ENCODE data around the gene UNK. TPM values are rescaled to one million over a fixed set of nuclear protein-coding genes. Genes with fewer than 3 reads are reported as not detected.
"Not testable (repeated sequence)": the region's sequence is repeated elsewhere in the genome, so short reads cannot be mapped to it uniquely, and the experiment has no call there.

Gene UNK
- total and polyA plus RNA-seq, 9 donors = 12.7 to 58.1 (median 39.9) TPM

GRCh38 chr17:75808549-75808904, 23.9 kb downstream of the UNK start:
- intact Hi-C loops (cut with DNase I) = no loop called here
- peak in 1 of 5 donors; percentile 7 for DNase-seq
- Histone ChIP-seq H3K27ac (no peak overlapping the region), H3K9me3 (no peaks in the 10 kb centered on the region), H3K4me1 (ENCODE audit: insufficient read depth) (no peaks in the 10 kb centered on the region), H3K36me3 (no peaks in the 10 kb centered on the region), H3K4me3 (no peak overlapping the region), H3K27me3 (no peaks in the 10 kb centered on the region)
- WGBS, 3 donors = 55 to 65% (median 62%) methylated on average over 4 of the region's 4 CpGs
- TF ChIP-seq POLR2A (IDR thresholded peaks at IDR 0.05) = no peak
- TF ChIP-seq CTCF (IDR thresholded peaks at IDR 0.05) = no peak
- no peak for TF ChIP-seq EP300 (IDR thresholded peaks at IDR 0.05)

DNA sequence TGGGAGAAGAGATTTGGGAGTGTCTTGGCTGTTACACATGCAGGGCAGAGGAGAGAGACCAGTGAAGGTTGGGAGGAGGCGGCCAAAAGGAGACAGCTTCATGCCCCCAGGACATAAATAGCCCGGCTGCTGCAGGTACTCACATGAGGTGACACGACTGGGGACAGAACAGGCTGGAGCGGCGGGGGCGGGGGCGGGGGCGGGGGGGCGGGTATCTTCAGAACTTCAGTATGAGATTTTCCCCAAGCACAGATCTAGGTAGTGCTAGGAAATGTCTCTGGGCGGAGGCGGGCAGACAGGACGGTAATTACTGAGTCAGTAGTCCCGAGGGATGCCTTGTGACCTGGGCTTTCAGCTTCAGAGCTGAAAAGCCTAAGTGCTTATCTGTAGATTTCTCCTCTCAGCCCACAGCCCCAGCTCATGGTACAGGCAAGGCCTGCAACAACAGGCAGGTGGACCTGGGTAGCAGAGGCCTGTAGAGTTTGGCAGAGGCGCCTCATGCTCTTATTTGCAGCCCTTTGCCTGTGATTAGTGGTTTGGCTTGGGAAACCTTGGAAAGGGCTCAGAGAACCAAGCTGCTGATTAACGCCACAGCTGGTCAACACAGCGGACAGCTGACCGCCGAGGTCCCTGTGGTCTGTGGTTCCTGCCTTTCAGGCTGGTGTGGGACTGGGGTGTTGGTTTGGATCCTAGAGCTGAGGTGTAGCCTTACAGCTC, 24.5 kb downstream of the UNK start:
- H3K27ac ChIP-seq = no peak overlapping the region
- no peaks in the 10 kb centered on the region for H3K27me3 ChIP-seq
- WGBS, 3 donors = 57 to 64% (median 62%) methylated on average over 15 to 18 of the region's 18 CpGs
- no peak overlapping the region for H3K4me3 ChIP-seq
- intact Hi-C loops (cut with DNase I) = no loop called here
- TF ChIP-seq EP300 (IDR thresholded peaks at IDR 0.05) = no peak
- TF ChIP-seq POLR2A (IDR thresholded peaks at IDR 0.05) = no peak
- no peak for TF ChIP-seq CTCF (IDR thresholded peaks at IDR 0.05)
- H3K4me1 ChIP-seq (ENCODE audit: insufficient read depth) = no peaks in the 10 kb centered on the region
- H3K9me3 ChIP-seq = no peaks in the 10 kb centered on the region
- H3K36me3 ChIP-seq = no peaks in the 10 kb centered on the region
- DNase-seq = peak in 2 of 5 donors; percentile 19 to 54

DNA sequence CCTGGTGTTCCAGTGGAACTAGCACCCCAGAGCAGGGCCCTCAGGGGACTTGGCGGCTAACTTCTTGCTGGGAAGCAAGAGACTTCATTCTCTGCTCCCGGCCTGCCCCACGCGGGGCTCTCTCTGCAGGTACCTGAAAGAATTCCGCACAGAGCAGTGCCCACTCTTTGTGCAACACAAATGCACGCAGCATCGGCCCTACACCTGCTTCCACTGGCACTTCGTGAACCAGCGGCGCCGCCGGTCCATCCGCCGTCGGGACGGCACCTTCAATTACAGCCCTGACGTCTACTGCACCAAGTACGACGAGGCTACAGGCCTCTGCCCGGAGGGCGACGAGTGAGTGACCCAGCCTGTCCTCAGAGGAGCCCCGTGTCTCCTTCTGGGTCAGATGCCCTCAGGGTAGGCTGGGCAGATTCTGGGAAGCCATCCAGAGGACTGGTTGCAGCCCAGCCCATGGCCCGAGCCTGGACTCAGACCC, 25.1 kb downstream of the UNK start:
- Histone ChIP-seq H3K9me3 (no peaks in the 10 kb centered on the region), H3K36me3 (no peaks in the 10 kb centered on the region), H3K4me3 (no peak overlapping the region), H3K27me3 (no peaks in the 10 kb centered on the region), H3K27ac (no peak overlapping the region), H3K4me1 (ENCODE audit: insufficient read depth) (no peaks in the 10 kb centered on the region)
- TF ChIP-seq POLR2A (IDR thresholded peaks at IDR 0.05) = no peak
- TF ChIP-seq CTCF (IDR thresholded peaks at IDR 0.05) = no peak
- TF ChIP-seq EP300 (IDR thresholded peaks at IDR 0.05) = no peak
- intact Hi-C loops (cut with DNase I) = no loop called here
- WGBS, 3 donors = 86 to 92% (median 91%) methylated on average over 24 of the region's 24 CpGs
- peak in 1 of 5 donors; percentile 24 for DNase-seq

GRCh38 chr17:75810216-75810615, 25.6 kb downstream of the UNK start:
- H3K36me3 ChIP-seq = no peaks in the 10 kb centered on the region
- no peak for TF ChIP-seq POLR2A (IDR thresholded peaks at IDR 0.05)
- no peak for TF ChIP-seq CTCF (IDR thresholded peaks at IDR 0.05)
- TF ChIP-seq EP300 (IDR thresholded peaks at IDR 0.05) = no peak
- intact Hi-C loops (cut with DNase I) = no loop called here
- H3K4me3 ChIP-seq = no peak overlapping the region
- no peaks in the 10 kb centered on the region for H3K27me3 ChIP-seq
- H3K4me1 ChIP-seq (ENCODE audit: insufficient read depth) = no peaks in the 10 kb centered on the region
- DNase-seq = peak in 1 of 5 donors; percentile 9
- 93 to 98% (median 97%) methylated on average over 5 of the region's 5 CpGs for WGBS, 3 donors
- no peaks in the 10 kb centered on the region for H3K9me3 ChIP-seq
- H3K27ac ChIP-seq = no peak overlapping the region

DNA sequence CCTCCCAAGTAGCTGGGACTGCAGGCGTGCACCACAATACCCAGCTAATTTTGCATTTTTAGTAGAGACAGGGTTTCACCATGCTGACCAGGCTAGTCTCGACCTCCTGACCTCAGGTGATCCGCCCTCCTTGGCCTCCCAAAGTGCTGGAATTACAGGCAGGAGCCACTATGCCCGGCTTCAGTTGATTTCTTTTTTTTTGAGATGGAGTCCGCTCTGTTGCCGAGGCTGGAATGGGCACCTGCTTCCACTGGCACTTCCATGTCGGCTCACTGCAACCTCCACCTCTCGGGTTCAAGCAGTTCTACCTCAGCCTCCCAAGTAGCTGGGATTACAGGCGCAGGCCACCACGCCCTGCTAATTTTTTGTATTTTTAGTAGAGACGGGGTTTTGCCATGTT, 26.1 kb downstream of the UNK start:
- H3K27ac ChIP-seq; H3K9me3 ChIP-seq; intact Hi-C loops (cut with DNase I); H3K4me3 ChIP-seq; H3K27me3 ChIP-seq; H3K4me1 ChIP-seq (ENCODE audit: insufficient read depth); H3K36me3 ChIP-seq: not testable (repeated sequence)
- 94 to 97% (median 95%) methylated on average over 11 of the region's 11 CpGs for WGBS, 3 donors
- peak in 2 of 5 donors; percentile 7 to 29 for DNase-seq

Measured in ovary (tissue), 9 donors.